GM21381 (cell line): ENCODE results near the gene TMEM39B.
"Not testable (repeated sequence)": the region's sequence is repeated elsewhere in the genome, so short reads cannot be mapped to it uniquely, and the experiment has no call there.

Source experiments
- ATAC-seq: cut with Tn5 transposase; IDR thresholded peaks from one replicate; pipeline ENCODE4 v1.9.1; 2021; ENCODE audit warnings: mild to moderate bottlenecking, moderate library complexity; ENCODE audit not compliant: unreplicated experiment

The TMEM39B gene

GRCh38 chr1:32068957-32069588 lies 3.7 kb upstream of the TMEM39B start:
- ATAC-seq = no peak

- no peak for ATAC-seq
Measured at GRCh38 chr1:32071758-32072621, 749 bp upstream of the TMEM39B start.

GRCh38 chr1:32073299-32074229 lies 825 bp downstream of the TMEM39B start:
- ATAC-seq = no peak

- ATAC-seq = no peak
Measured at GRCh38 chr1:32074841-32075240, 2.1 kb downstream of the TMEM39B start.

GRCh38 chr1:32077451-32077850 lies 4.7 kb downstream of the TMEM39B start:
- ATAC-seq = no peak

GRCh38 chr1:32082022-32082421 lies 9.3 kb downstream of the TMEM39B start:
- no peak for ATAC-seq

- not testable (repeated sequence) for ATAC-seq
Measured at GRCh38 chr1:32086381-32086780, 13.6 kb downstream of the TMEM39B start.

- ATAC-seq = no peak
Measured at GRCh38 chr1:32091176-32091575, 18.4 kb downstream of the TMEM39B start.

- ATAC-seq = no peak
Measured at GRCh38 chr1:32091591-32091990, 18.9 kb downstream of the TMEM39B start.

GRCh38 chr1:32094746-32095521 lies 22.2 kb downstream of the TMEM39B start:
- ATAC-seq = no peak

GRCh38 chr1:32099426-32099825 lies 26.7 kb downstream of the TMEM39B start:
- no peak for ATAC-seq

GRCh38 chr1:32100359-32100758 lies 27.6 kb downstream of the TMEM39B start:
- no peak for ATAC-seq

- ATAC-seq = no peak
Measured at GRCh38 chr1:32100807-32101708, 28.3 kb downstream of the TMEM39B start.

GRCh38 chr1:32104127-32104526 lies 31.4 kb downstream of the TMEM39B start:
- no peak for ATAC-seq

- ATAC-seq = no peak
Measured at GRCh38 chr1:32105338-32105737, 32.6 kb downstream of the TMEM39B start.

GRCh38 chr1:32106663-32107275 lies 34.0 kb downstream of the TMEM39B start:
- ATAC-seq = no peak

- ATAC-seq = peak; percentile 71
Measured at GRCh38 chr1:32107742-32108661, 35.3 kb downstream of the TMEM39B start, which contains the start of gene KPNA6. KPNA6 (plus strand) TSS chr1:32108056; CDS start chr1:32108131, 75 bp downstream.
